Measurements from ENCODE around the gene RAB24.
A peak's percentile ranks its signal among the peaks of the same experiment; 100 is the strongest.
"Not testable (repeated sequence)": the region's sequence is repeated elsewhere in the genome, so short reads cannot be mapped to it uniquely, and the experiment has no call there.

The RAB24 gene

DNA sequence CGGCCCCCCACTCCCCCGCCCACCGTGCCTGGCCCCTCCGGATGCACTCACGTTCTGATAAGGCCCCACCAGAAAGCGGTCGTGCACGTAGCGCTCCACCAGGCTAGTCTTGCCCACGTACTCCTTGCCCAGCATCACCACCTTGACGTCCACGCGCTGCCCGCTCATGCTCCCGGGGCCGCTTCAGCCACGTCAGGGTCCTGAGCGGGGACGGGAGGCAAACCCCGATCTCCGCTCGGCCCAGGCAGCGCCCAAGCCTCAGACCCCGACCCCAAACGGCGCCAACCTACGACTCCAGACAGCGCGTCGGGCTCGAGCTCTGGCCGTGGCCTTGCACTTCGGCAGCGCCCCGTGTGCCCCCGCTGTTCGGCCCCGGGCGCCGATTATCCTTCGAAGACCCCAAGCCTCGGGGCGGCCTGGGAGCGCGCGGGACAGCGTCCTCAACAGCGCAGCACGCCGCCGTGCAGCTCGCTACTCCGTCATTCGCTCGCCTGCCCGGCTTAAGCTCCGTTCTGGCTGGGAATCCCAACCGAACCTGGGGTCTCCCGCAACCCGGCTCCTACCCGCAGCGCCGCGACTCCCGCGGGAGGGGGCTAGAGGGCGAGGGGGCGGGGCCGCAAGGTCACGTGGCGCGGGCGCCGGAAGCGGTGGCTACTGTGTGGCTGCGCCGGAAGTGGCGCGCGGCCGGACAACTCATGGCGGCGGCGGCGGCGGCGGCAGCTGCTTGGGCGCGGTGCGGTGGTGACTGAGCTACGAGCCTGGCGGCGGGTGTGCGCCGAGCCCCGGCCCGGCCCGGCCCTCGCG is at the start of gene RAB24, which contains the start of gene PRELID1:
RAB24 (minus strand) TSS at position 599 of the 804 bp plus-strand sequence; CDS start at position 168, 431 bp downstream.
PRELID1 (plus strand) TSS at position 679 of the 804 bp plus-strand sequence. CDS start 187 bp downstream, outside the sequence.
- DNase-seq = peak; percentile 88

DNA sequence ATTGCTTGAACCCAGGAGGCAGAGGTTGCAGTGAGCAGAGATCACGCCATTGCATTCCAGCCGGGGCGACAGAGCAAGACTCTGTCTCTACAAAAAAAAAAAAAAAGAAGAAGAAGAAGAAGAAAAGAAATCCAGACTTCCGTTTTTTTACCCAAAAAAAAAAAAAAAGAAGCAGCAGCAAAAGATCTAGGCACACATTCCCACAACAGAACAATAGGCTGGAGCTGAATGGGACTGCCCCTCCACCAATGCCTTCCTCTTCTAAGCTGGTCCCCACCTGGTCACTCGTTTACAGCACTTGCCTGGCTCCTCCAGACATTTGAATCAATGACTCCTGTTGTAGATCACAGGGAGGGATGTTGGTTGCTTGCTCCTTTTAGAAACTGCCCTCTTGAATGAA is 49.6 kb upstream of the RAB24 start:
- no peak for DNase-seq

DNA sequence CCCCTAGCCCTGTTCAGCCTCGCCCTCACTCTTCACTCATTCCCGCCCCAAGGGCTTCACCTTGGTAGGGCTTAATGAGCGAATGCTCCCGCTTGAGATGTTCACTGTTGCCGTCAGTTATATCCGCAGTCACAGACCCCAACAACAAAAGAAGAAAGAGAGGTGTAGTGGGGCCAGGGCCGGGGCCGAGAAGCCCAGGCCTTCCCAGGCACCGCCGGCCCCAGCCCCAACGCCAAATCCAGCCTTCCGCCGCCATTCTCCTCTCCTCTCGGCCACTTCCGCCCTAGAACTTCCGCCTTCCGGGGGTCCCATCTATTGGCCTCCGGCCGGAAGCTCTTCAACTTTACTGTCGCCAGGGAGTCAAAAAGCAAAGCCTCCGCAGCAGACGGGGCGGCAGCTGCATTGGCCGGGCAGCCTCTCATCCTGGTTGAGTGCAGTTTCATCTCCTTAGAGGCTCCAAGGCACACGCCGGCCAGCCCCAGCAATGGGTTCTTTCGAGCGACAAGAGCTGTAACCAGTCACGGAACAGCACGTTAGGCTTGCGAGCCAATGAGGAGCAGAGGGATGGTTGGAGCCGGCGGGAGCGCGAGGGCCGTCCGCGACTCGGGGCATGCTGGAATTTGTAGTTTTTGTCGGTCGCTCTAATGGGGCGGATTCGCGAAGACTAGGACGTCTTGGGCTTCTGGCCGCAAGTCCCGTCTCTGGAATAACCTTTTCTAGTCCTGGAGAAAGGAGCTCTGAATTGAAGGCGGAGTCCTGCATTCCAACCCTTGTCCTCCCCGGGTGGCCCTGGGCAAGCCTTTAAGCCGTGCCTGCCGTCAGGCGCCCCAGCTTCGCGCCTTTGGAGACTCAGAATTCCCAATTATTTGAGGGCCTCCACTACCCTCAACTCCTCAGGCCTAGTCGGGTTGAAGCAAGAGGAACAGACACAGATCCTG is 48.1 kb upstream of the RAB24 start, which contains the start of gene LMAN2:
LMAN2 (minus strand) TSS at position 277 of the 938 bp plus-strand sequence; CDS start at position 256, 21 bp downstream.
- DNase-seq = peak; percentile 95

DNA sequence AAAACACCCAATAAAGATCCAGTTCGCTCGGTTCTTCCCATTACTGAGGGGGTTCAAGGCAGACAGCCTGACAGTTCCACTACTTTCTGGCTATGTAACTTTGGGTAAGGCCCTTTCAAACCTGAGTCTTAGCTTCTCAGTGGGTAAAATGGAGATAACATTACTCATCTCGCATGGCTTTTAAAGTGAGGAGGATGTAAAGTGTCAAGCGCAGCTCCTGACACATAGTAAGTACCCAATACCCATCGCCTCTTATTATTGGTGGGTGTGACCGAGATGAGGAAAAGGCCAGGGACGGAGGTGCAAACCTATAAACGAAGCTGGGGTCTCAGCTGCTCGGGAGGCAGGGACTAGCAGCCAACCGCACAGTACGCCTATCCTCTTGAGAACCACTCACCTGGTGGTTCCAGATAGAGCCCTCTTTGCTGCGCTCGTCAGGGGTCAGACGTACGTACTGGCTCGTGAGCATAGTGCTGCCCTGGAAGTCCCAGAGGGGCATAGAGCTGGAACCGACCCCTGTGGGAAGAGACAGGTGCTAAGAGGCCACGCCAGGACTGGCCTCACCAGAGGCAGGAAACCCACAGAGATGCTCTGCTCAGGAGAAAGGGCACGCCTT is 47.4 kb upstream of the RAB24 start:
- no peak for DNase-seq

- DNase-seq = no peak
Observed at GRCh38 chr5:177349762-177350161, 46.2 kb upstream of the RAB24 start.

GRCh38 chr5:177349362-177349647 is 45.8 kb upstream of the RAB24 start:
- no peak for DNase-seq

GRCh38 chr5:177347699-177348098 is 44.2 kb upstream of the RAB24 start:
- DNase-seq = no peak

DNA sequence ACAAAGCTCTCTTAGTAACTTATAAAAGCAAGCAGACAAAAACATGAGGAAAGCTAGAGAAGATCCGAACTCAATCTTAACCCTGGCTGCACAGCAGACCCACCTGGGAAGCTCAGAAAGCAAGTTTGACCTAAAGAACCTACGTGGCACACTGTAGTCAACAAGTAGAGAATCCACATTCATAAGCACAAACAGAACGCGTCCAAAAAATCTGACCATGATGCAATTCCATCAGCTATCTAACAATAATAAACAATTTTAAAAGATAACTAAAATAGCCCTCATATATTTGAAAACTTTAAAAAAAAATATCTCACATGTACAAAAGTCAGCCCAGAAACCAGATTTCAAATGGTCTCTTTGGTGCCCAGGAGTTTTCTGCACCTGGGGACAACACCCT is 43.3 kb upstream of the RAB24 start:
- no peak for DNase-seq

DNA sequence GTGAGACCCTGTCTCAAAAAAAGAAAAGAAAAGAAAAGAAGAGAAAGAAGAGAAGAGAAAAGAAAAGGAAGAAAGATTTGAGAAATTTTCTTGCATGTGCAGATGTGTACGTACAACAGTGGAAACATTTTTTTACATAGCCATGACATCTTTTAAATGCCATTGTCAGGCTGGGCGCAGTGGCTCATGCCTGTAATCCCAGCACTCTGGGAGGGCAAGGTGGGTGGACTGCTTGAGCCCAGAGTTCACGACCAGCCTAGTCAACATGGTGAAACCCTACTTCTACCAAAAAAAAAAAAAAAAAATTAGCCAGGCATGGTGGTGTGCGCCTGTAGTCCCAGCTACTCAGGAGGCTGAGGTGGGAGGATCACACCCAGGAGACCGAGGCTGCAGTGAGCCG is 41.4 kb upstream of the RAB24 start:
- no peak for DNase-seq

GRCh38 chr5:177343777-177344176 is 40.3 kb upstream of the RAB24 start:
- DNase-seq = no peak

- DNase-seq = not testable (repeated sequence)
Observed at GRCh38 chr5:177343000-177343399, 39.5 kb upstream of the RAB24 start.

- no peak for DNase-seq
Observed at GRCh38 chr5:177339107-177339638, 35.7 kb upstream of the RAB24 start.

GRCh38 chr5:177338251-177339106 is 35.0 kb upstream of the RAB24 start:
- DNase-seq = no peak

GRCh38 chr5:177336603-177337494 is 33.3 kb upstream of the RAB24 start:
- no peak for DNase-seq

GRCh38 chr5:177336112-177336511 is 32.6 kb upstream of the RAB24 start:
- peak; percentile 25 for DNase-seq

DNA sequence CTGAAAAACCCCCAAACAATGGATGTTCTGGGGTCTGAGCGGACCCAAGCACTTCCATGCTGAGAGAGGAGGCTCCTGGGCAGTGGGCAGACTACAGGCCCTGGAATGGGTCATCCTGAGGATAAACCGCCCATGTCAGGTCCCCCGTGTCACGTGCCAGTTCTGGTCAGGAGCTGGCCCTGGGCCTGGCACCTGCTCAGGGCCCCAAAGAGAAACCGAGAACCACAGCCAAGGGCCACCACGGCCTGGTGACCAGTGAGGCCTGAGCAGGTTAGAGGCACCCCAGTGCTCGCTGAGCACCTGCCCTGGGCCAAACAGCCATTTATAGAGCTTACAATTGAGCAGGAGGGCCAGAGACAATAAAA is 32.2 kb upstream of the RAB24 start:
- no peak for DNase-seq

- no peak for DNase-seq
Observed at GRCh38 chr5:177334781-177335700, 31.5 kb upstream of the RAB24 start.

DNA sequence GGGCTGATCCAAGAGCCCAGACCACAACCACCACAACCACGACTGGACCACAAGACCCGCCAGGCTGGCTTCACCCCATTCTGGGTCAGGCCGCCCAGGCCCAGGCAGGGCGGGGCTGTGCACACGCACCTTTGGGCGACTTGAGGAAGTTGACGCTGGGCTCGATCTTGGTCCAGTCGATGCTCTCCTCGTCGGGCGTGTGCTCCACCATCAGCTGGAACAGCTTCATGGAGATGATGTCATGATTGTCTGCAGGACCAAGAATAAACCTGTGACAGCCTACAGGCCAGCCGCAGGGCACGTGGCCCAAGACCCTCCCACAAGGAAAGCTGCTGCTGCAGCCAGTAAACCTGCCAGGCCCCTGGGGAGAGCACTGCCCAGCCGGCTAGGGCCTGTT is 30.6 kb upstream of the RAB24 start:
- DNase-seq = no peak

- no peak for DNase-seq
Observed at GRCh38 chr5:177333420-177334154, 30.1 kb upstream of the RAB24 start.
